ENCODE measurements around the gene NR2E1.

NR2E1 gene

GRCh38 chr6:108156938-108157233 lies 8.9 kb upstream of the NR2E1 start:
- H3K4me3 ChIP-seq (ENCODE audit: low read depth, low read length), result peak overlapping the region; percentile 61
- peaks cover 11% of the 10 kb centered on the region for H3K27me3 ChIP-seq (ENCODE audit: insufficient read depth, low read depth, severe bottlenecking)
- TF ChIP-seq, protein P1, sequence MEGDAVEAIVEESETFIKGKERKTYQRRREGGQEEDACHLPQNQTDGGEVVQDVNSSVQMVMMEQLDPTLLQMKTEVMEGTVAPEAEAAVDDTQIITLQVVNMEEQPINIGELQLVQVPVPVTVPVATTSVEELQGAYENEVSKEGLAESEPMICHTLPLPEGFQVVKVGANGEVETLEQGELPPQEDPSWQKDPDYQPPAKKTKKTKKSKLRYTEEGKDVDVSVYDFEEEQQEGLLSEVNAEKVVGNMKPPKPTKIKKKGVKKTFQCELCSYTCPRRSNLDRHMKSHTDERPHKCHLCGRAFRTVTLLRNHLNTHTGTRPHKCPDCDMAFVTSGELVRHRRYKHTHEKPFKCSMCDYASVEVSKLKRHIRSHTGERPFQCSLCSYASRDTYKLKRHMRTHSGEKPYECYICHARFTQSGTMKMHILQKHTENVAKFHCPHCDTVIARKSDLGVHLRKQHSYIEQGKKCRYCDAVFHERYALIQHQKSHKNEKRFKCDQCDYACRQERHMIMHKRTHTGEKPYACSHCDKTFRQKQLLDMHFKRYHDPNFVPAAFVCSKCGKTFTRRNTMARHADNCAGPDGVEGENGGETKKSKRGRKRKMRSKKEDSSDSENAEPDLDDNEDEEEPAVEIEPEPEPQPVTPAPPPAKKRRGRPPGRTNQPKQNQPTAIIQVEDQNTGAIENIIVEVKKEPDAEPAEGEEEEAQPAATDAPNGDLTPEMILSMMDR (IDR thresholded peaks at IDR 0.05; ENCODE audit: low read depth, low read length), result no peak

DNA sequence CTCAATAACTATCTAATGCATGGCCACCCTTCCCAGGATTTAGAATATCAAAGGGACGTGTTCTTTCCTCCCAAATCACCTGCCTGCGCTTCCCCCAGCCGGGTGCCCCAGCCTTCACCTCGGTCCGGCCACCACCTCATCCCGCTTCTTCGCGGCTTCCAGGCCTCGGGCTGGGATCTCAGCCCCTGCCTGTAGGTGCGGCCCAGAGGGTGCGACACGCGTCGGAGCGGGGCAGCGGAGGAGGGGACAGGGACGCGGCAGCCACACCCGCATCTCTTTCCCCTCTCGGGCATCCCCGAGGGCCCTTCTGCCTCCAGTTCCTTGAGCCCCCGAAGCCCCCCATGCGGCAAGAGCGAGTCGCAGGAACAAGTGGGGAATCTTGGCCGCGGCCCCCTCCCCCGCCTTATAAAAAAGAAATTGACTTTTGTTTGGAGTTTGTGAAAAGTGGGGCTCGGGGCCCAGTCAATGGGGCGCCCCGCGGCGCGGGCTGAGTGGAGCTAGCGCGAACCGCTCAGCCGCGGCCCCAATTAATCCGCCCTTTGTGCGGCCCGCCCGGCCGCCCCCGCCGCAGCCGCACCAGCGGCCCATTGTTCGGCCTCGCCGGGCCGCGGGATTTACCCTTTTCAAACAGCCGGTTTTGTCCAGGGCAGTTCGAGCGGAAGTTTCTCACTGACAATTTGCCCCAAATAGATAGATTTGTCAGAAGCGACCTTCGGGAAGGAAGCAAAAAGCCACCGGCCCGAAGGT lies 8.4 kb upstream of the NR2E1 start:
- TF ChIP-seq, protein P1 (IDR thresholded peaks at IDR 0.05; ENCODE audit: low read depth, low read length), result no peak
- no peak for DNase-seq

More at GRCh38 chr6:108156938-108157233, 8.9 kb upstream of the NR2E1 start:
- no peaks in the 10 kb centered on the region for H3K9me3 ChIP-seq (ENCODE audit: severe bottlenecking)
- H3K27ac ChIP-seq, result no peak overlapping the region
- no peak for DNase-seq
- no peaks in the 10 kb centered on the region for H3K36me3 ChIP-seq

GRCh38 chr6:108157981-108158525 lies 7.8 kb upstream of the NR2E1 start:
- TF ChIP-seq, protein P1 (IDR thresholded peaks at IDR 0.05; ENCODE audit: low read depth, low read length), result no peak
- Histone ChIP-seq H3K27ac (no peak overlapping the region), H3K27me3 (ENCODE audit: insufficient read depth, low read depth, severe bottlenecking) (peaks cover 11% of the 10 kb centered on the region), H3K36me3 (no peaks in the 10 kb centered on the region), H3K9me3 (ENCODE audit: severe bottlenecking) (no peaks in the 10 kb centered on the region), H3K4me3 (ENCODE audit: low read depth, low read length) (peak overlapping the region; percentile 61; the same call in 1 of the 2 replicates)
- no peak for DNase-seq

More for the DNA sequence above, 8.4 kb upstream of the NR2E1 start:
- H3K4me3 ChIP-seq (ENCODE audit: low read depth, low read length), result peak overlapping the region; percentile 61
- no peaks in the 10 kb centered on the region for H3K36me3 ChIP-seq
- H3K27me3 ChIP-seq (ENCODE audit: insufficient read depth, low read depth, severe bottlenecking), result peaks cover 11% of the 10 kb centered on the region
- no peak overlapping the region for H3K27ac ChIP-seq
- H3K9me3 ChIP-seq (ENCODE audit: severe bottlenecking), result no peaks in the 10 kb centered on the region

- Histone ChIP-seq H3K4me3 (ENCODE audit: low read depth, low read length) (no peak overlapping the region), H3K27ac (no peak overlapping the region), H3K27me3 (ENCODE audit: insufficient read depth, low read depth, severe bottlenecking) (peaks cover 11% of the 10 kb centered on the region), H3K36me3 (no peaks in the 10 kb centered on the region), H3K9me3 (ENCODE audit: severe bottlenecking) (no peaks in the 10 kb centered on the region)
- TF ChIP-seq, protein P1 (IDR thresholded peaks at IDR 0.05; ENCODE audit: low read depth, low read length), result no peak
- no peak for DNase-seq
These were observed 5.8 kb upstream of the NR2E1 start for GRCh38 chr6:108159981-108160380.

DNA sequence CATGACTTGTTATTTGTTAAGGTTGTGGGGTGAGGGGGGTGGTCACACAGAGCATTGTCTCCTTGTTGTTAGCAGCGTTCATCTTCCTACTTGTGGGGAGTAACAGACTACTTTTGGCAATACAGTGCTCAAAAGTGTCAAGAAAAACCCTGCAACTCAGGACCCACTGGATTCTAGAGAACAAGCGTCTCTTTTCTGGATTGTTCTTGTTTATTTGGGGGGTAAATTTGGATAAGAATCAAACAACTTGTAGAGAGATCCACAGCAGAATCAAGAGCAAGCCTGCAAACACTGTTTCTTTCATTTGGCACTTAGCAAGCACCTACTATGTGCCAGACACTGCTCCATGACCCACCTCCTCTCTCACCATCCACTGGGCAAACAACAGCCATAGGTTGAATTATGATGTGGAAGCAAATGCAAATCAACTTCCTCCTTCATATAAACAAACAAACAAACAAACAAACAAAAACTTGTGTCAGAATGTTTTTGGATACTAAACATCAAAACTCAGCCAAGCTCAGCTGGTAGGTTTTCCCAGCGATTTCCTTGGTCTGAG lies 4.0 kb upstream of the NR2E1 start:
- no peak overlapping the region for H3K27ac ChIP-seq
- TF ChIP-seq, protein P1 (IDR thresholded peaks at IDR 0.05; ENCODE audit: low read depth, low read length), result no peak
- peaks cover 8% of the 10 kb centered on the region for H3K27me3 ChIP-seq (ENCODE audit: insufficient read depth, low read depth, severe bottlenecking)
- no peak for DNase-seq
- H3K36me3 ChIP-seq, result no peaks in the 10 kb centered on the region
- H3K9me3 ChIP-seq (ENCODE audit: severe bottlenecking), result no peaks in the 10 kb centered on the region
- H3K4me3 ChIP-seq (ENCODE audit: low read depth, low read length), result no peak overlapping the region
